HepG2 (cell line): ENCODE data around the gene RPTOR. TPM values are rescaled to one million over a fixed set of nuclear protein-coding genes. Genes with fewer than 3 reads are reported as not detected.
A peak's percentile ranks its signal among the peaks of the same experiment; 100 is the strongest.

ENCODE experiments used
- AGO2 ChIP-seq: fragments of 200-400 bp; formaldehyde crosslinking; optimal IDR thresholded peaks from 2 replicates; pipeline ENCODE3; 2017; ENCODE audit warnings: mild to moderate bottlenecking, low read depth, low read length, moderate library complexity
- FLYWCH1 ChIP-seq: sonication (generic); formaldehyde crosslinking; IDR thresholded peaks from 2 replicates; pipeline ENCODE4 v1.8.1; 2023; ENCODE audit warnings: mild to moderate bottlenecking, missing genetic modification reagents
- MTA1 ChIP-seq: sonication (generic); formaldehyde crosslinking; IDR thresholded peaks from 2 replicates; pipeline ENCODE4 v1.4.0; 2020; ENCODE audit warnings: missing genetic modification reagents, mild to moderate bottlenecking, borderline replicate concordance
- MTA3 ChIP-seq: sonication (generic); formaldehyde crosslinking; IDR thresholded peaks from 2 replicates; pipeline ENCODE4 v1.4.0; 2020; ENCODE audit warnings: missing genetic modification reagents
- PPARG ChIP-seq: conservative IDR thresholded peaks from 2 replicates; pipeline ENCODE4 v1.6.1; 2016; ENCODE audit warnings: missing biosample characterization, missing genetic modification reagents
- SP4 ChIP-seq: sonication (generic); formaldehyde crosslinking; IDR thresholded peaks from 2 replicates; pipeline ENCODE4 v1.8.1; 2023; ENCODE audit warnings: mild to moderate bottlenecking, missing genetic modification reagents
- ZNF143 ChIP-seq: sonication (generic); formaldehyde crosslinking; IDR thresholded peaks from 2 replicates; pipeline ENCODE4 v1.4.0; 2020; ENCODE audit warnings: missing genetic modification reagents
- ZNF484 ChIP-seq: sonication (generic); formaldehyde crosslinking; IDR thresholded peaks from 2 replicates; pipeline ENCODE4 v1.5.1; 2020; ENCODE audit warnings: mild to moderate bottlenecking, low read depth, missing genetic modification reagents, borderline replicate concordance
- ZNF891 ChIP-seq: sonication (generic); formaldehyde crosslinking; IDR thresholded peaks from 2 replicates; pipeline ENCODE4 v1.5.0; 2020; ENCODE audit warnings: mild to moderate bottlenecking, missing genetic modification reagents
- polyA plus RNA-seq, 8 experiments: library from polyadenylated mRNA; depleted of rRNA in 3 of 8; stranded (reverse) in 7 of 8; unstranded in 1 of 8; fragments of >200 nt; fragmentation: Illumina TruSeq in 4 of 8; extraction: Trizol in 4 of 8; gene quantifications; 2 replicates each; pipeline versions ENCODE4 v1.2.1 to v1.2.3, GENCODE V29; 2011 to 2016; ENCODE audit warnings: low read depth in 4 of 8, missing spikeins in 1 of 8, mixed read lengths in 1 of 8; ENCODE audit not compliant: insufficient read depth in 1 of 8
- total RNA-seq, 5 experiments: library from RNA; depleted of rRNA; stranded (reverse); fragments of >200 nt; fragmentation: Illumina TruSeq; extraction: Trizol; gene quantifications; 2 replicates each; pipeline ENCODE4 v1.2.3, GENCODE V29; 2016; ENCODE audit warnings: low read depth in 1 of 5
- TF ChIP-seq, protein P1 (sequence below): sonication (generic); formaldehyde crosslinking; IDR thresholded peaks from 2 replicates; pipeline ENCODE4 v1.4.0; 2020; ENCODE audit warnings: mild to moderate bottlenecking, missing genetic modification reagents
- TF ChIP-seq, protein P2 (sequence below): sonication (generic); IDR thresholded peaks from 2 replicates; pipeline ENCODE4 v1.6.1; 2016; ENCODE audit warnings: low read depth, borderline replicate concordance
- TF ChIP-seq, protein P3 (sequence below): sonication (generic); formaldehyde crosslinking; IDR thresholded peaks from 2 replicates; pipeline ENCODE4 v1.4.0; 2020; ENCODE audit warnings: mild to moderate bottlenecking, missing genetic modification reagents, borderline replicate concordance
- TF ChIP-seq, protein P4 (sequence below): sonication (generic); formaldehyde crosslinking; conservative IDR thresholded peaks from 2 replicates; pipeline ENCODE4 v1.4.0; 2020; ENCODE audit warnings: mild to moderate bottlenecking, missing genetic modification reagents, moderate library complexity
- TF ChIP-seq, protein P5 (sequence below): sonication (generic); formaldehyde crosslinking; conservative IDR thresholded peaks from 2 replicates; pipeline ENCODE4 v1.4.0; 2020; ENCODE audit warnings: missing genetic modification reagents

Gene RPTOR
- total and polyA plus RNA-seq, 2 of the 13 experiments (the other 11 are each of a cell fraction or from before 2014, with no cell fraction given): 6.6 to 25.3 TPM

DNA sequence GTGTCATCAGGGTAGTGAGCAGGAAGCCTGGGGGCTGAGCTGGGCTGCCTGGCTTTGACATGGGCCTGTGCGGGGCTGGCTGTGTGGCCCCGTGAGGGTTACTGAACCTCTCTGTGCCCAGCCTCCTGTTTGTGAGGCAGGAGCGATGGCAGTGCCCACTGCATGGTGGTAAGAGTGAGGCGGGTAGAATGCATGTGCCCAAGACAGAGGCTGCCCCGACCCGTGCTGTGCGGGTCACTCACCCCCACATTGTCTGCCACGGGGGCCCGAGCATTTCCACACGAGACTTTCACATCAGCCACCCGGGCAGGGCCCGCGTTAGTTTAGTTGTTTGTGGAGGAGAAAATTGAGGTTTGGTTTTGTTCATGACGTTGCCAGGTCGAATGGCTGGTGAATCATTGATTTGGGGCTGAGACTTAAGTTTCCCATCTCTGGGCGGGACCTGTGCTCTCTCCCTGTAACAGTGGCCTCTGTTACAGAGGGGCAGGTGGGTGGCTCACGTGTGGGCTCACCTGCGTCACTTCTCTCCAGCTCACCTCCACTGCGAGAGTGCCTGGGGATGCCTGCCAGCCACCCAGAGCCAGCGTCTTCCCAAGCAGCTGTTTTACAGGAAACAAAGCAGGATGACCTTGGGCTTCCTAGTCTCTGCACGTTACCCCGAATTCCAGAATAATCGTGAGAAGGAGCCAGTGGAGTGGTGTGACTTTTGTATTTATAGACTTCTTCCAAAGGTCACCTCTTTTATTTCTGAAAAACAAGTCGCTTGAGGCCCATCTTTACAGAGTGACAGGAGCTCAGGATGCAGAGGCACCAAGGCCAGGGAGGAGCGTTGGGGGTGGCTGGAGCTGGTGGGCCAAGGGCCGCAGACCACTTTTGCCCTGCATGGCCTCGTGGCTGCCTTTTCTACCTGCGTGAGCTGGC lies 150.6 kb downstream of the RPTOR start (continued):
- TF ChIP-seq, protein P1, sequence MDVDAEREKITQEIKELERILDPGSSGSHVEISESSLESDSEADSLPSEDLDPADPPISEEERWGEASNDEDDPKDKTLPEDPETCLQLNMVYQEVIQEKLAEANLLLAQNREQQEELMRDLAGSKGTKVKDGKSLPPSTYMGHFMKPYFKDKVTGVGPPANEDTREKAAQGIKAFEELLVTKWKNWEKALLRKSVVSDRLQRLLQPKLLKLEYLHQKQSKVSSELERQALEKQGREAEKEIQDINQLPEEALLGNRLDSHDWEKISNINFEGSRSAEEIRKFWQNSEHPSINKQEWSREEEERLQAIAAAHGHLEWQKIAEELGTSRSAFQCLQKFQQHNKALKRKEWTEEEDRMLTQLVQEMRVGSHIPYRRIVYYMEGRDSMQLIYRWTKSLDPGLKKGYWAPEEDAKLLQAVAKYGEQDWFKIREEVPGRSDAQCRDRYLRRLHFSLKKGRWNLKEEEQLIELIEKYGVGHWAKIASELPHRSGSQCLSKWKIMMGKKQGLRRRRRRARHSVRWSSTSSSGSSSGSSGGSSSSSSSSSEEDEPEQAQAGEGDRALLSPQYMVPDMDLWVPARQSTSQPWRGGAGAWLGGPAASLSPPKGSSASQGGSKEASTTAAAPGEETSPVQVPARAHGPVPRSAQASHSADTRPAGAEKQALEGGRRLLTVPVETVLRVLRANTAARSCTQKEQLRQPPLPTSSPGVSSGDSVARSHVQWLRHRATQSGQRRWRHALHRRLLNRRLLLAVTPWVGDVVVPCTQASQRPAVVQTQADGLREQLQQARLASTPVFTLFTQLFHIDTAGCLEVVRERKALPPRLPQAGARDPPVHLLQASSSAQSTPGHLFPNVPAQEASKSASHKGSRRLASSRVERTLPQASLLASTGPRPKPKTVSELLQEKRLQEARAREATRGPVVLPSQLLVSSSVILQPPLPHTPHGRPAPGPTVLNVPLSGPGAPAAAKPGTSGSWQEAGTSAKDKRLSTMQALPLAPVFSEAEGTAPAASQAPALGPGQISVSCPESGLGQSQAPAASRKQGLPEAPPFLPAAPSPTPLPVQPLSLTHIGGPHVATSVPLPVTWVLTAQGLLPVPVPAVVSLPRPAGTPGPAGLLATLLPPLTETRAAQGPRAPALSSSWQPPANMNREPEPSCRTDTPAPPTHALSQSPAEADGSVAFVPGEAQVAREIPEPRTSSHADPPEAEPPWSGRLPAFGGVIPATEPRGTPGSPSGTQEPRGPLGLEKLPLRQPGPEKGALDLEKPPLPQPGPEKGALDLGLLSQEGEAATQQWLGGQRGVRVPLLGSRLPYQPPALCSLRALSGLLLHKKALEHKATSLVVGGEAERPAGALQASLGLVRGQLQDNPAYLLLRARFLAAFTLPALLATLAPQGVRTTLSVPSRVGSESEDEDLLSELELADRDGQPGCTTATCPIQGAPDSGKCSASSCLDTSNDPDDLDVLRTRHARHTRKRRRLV (CRISPR knock-in tag): no peak
- TF ChIP-seq, protein P2, sequence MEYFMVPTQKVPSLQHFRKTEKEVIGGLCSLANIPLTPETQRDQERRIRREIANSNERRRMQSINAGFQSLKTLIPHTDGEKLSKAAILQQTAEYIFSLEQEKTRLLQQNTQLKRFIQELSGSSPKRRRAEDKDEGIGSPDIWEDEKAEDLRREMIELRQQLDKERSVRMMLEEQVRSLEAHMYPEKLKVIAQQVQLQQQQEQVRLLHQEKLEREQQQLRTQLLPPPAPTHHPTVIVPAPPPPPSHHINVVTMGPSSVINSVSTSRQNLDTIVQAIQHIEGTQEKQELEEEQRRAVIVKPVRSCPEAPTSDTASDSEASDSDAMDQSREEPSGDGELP: peak; percentile 60; the same call in 1 of the 2 replicates
- TF ChIP-seq FLYWCH1 (CRISPR knock-in tag) (no peak), ZNF143 (CRISPR knock-in tag) (0 out of 2 replicates have a peak, but pooled peaks have one; percentile 8), ZNF484 (CRISPR knock-in tag) (no peak), SP4 (no peak), PPARG (CRISPR knock-in tag) (0 out of 2 replicates have a peak, but pooled peaks have one; percentile 21), MTA3 (CRISPR knock-in tag) (no peak), AGO2 (peak; percentile 32), ZNF891 (CRISPR knock-in tag) (no peak), MTA1 (CRISPR knock-in tag) (no peak)
- TF ChIP-seq, protein P3, sequence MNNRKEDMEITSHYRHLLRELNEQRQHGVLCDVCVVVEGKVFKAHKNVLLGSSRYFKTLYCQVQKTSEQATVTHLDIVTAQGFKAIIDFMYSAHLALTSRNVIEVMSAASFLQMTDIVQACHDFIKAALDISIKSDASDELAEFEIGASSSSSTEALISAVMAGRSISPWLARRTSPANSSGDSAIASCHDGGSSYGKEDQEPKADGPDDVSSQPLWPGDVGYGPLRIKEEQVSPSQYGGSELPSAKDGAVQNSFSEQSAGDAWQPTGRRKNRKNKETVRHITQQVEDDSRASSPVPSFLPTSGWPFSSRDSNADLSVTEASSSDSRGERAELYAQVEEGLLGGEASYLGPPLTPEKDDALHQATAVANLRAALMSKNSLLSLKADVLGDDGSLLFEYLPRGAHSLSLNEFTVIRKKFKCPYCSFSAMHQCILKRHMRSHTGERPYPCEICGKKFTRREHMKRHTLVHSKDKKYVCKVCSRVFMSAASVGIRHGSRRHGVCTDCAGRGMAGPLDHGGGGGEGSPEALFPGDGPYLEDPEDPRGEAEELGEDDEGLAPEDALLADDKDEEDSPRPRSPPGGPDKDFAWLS (CRISPR knock-in tag): no peak
- TF ChIP-seq, protein P4, sequence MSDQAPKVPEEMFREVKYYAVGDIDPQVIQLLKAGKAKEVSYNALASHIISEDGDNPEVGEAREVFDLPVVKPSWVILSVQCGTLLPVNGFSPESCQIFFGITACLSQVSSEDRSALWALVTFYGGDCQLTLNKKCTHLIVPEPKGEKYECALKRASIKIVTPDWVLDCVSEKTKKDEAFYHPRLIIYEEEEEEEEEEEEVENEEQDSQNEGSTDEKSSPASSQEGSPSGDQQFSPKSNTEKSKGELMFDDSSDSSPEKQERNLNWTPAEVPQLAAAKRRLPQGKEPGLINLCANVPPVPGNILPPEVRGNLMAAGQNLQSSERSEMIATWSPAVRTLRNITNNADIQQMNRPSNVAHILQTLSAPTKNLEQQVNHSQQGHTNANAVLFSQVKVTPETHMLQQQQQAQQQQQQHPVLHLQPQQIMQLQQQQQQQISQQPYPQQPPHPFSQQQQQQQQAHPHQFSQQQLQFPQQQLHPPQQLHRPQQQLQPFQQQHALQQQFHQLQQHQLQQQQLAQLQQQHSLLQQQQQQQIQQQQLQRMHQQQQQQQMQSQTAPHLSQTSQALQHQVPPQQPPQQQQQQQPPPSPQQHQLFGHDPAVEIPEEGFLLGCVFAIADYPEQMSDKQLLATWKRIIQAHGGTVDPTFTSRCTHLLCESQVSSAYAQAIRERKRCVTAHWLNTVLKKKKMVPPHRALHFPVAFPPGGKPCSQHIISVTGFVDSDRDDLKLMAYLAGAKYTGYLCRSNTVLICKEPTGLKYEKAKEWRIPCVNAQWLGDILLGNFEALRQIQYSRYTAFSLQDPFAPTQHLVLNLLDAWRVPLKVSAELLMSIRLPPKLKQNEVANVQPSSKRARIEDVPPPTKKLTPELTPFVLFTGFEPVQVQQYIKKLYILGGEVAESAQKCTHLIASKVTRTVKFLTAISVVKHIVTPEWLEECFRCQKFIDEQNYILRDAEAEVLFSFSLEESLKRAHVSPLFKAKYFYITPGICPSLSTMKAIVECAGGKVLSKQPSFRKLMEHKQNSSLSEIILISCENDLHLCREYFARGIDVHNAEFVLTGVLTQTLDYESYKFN (CRISPR knock-in tag): peak; percentile 50; the same call in 1 of the 2 replicates
- TF ChIP-seq, protein P5, sequence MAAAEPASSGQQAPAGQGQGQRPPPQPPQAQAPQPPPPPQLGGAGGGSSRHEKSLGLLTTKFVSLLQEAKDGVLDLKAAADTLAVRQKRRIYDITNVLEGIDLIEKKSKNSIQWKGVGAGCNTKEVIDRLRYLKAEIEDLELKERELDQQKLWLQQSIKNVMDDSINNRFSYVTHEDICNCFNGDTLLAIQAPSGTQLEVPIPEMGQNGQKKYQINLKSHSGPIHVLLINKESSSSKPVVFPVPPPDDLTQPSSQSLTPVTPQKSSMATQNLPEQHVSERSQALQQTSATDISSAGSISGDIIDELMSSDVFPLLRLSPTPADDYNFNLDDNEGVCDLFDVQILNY (CRISPR knock-in tag): no peak
